HUDEP-2 (cell line): ENCODE data around the gene STAG3.
A peak's percentile ranks its signal among the peaks of the same experiment; 100 is the strongest.
"Not testable (repeated sequence)": the region's sequence is repeated elsewhere in the genome, so short reads cannot be mapped to it uniquely, and the experiment has no call there.

Experiments
- DNase-seq, 76 experiments: peaks; one replicate each; lab custom pipeline; 2025; ENCODE audit not compliant: unreplicated experiment in 76 of 76; lab: John Stamatoyannopoulos, UW

Gene STAG3, protein sequence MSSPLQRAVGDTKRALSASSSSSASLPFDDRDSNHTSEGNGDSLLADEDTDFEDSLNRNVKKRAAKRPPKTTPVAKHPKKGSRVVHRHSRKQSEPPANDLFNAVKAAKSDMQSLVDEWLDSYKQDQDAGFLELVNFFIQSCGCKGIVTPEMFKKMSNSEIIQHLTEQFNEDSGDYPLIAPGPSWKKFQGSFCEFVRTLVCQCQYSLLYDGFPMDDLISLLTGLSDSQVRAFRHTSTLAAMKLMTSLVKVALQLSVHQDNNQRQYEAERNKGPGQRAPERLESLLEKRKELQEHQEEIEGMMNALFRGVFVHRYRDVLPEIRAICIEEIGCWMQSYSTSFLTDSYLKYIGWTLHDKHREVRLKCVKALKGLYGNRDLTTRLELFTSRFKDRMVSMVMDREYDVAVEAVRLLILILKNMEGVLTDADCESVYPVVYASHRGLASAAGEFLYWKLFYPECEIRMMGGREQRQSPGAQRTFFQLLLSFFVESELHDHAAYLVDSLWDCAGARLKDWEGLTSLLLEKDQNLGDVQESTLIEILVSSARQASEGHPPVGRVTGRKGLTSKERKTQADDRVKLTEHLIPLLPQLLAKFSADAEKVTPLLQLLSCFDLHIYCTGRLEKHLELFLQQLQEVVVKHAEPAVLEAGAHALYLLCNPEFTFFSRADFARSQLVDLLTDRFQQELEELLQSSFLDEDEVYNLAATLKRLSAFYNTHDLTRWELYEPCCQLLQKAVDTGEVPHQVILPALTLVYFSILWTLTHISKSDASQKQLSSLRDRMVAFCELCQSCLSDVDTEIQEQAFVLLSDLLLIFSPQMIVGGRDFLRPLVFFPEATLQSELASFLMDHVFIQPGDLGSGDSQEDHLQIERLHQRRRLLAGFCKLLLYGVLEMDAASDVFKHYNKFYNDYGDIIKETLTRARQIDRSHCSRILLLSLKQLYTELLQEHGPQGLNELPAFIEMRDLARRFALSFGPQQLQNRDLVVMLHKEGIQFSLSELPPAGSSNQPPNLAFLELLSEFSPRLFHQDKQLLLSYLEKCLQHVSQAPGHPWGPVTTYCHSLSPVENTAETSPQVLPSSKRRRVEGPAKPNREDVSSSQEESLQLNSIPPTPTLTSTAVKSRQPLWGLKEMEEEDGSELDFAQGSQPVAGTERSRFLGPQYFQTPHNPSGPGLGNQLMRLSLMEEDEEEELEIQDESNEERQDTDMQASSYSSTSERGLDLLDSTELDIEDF

DNA sequence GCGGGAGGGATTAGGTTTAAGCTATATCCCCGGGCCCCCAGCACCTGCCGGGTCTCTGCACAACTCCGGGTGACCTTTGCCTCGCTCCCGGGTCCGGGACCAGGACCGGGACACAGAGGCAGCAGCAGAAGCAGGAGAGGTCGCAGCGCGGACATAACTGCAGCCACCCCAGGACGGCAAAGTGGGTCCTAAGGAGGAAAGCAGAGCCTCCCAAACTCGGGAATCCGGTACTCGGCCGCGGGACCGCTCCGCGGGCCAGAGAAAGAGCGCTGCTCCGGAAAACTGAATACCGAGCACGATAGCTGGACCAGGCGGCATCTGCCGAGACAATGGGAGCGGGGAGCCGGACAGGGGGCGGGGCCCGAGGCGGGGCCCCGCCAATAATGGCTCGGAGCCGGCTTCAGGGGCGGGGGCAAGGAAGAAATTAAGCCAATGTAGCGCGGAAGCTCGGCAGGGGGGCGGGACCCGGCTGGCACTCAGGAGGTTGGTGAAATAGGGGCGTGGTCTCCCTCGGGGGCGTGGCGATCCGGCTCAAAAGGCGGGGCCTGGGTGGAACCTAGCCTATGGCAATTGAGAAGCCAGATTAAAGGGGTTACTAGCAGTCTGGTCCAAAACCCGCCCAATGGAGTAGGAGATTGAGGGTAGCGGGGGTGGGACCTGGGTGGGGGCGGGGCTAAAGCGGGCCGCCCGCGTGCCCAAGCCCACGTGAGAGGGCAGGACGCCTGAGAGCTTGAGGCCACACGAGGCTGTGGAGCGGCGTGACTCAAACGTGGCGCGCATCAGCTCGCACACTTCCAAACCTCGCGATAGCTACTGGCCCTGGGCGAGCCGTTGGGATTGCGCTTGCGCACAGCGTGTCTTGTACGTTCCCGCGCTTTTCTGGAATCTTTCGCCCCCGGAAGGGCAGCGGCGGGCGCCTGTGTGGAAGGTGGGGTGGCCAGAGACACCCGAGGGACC is at the start of gene STAG3, which contains the start of gene GPC2:
Gene STAG3, plus strand, starts transcription at position 874 of the 957 bp plus-strand sequence. CDS start 2,639 bp downstream, outside the sequence.
Gene GPC2, minus strand, starts transcription at position 337 of the 957 bp plus-strand sequence. Its CDS starts 182 bp downstream, at position 155.
- peak; percentile 62 to 100 (median 99) for DNase-seq

- DNase-seq: no peak
Measured at GRCh38 chr7:100128637-100128963, 49.1 kb upstream of the STAG3 start.

GRCh38 chr7:100130220-100130607 is 47.5 kb upstream of the STAG3 start:
- not testable (repeated sequence) for DNase-seq

- peak in 59 of 76 experiments; percentile 12 to 85 (median 55) for DNase-seq
Measured at GRCh38 chr7:100130608-100131453, 46.9 kb upstream of the STAG3 start.

- DNase-seq: no peak
Measured at GRCh38 chr7:100132126-100132525, 45.6 kb upstream of the STAG3 start.

GRCh38 chr7:100132697-100133151 is 45.0 kb upstream of the STAG3 start:
- peak in 57 of 76 experiments; percentile 7 to 68 (median 41) for DNase-seq

DNA sequence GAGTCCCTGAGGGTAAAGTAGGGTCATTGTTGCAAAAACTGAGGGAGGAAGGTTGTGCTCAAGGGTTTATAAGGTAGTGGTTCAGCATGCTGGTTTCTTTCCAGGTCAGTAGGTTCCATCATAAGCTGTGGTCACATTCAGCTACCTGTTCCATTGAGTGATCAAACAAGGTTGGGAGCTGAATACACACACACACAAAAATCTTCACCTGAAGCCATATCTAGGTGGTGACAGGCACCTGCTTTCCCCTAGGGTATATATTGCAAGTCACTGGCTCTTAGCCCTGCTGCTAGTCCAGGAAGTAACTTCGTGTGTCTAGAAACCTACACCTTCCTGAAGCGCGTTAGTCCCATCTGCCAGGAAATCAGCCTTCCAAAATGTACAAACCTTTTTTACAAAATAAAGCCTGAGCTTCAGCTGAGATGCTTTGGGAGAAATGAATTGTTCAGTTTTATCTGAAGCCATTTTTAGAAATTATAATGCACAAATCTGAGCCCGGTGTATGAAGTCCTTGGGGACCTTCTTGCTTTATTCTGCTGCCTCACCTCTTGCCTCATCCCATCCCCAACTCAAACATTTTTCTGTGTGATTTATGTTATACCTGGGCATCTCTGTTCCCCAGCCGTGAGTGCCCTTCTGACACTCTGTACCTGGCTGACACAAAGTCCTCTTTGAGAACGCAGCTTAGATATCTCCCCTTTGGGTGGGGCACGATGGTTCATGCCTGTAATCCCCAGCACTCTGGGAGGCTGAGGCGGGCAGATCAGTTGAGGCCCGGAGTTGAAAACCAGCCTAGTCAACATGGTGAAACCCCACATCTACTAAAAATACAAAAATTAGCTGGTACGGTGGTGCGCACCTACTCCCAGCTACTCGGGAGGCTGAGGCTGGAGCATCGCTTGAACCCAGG is 39.6 kb upstream of the STAG3 start:
- no peak for DNase-seq

- no peak for DNase-seq
Measured at GRCh38 chr7:100141555-100141949, 36.2 kb upstream of the STAG3 start.

- DNase-seq: no peak
Measured at GRCh38 chr7:100142461-100142860, 35.3 kb upstream of the STAG3 start.

GRCh38 chr7:100146350-100146749 is 31.4 kb upstream of the STAG3 start:
- peak in 23 of 76 experiments; percentile 17 to 71 (median 39) for DNase-seq

DNA sequence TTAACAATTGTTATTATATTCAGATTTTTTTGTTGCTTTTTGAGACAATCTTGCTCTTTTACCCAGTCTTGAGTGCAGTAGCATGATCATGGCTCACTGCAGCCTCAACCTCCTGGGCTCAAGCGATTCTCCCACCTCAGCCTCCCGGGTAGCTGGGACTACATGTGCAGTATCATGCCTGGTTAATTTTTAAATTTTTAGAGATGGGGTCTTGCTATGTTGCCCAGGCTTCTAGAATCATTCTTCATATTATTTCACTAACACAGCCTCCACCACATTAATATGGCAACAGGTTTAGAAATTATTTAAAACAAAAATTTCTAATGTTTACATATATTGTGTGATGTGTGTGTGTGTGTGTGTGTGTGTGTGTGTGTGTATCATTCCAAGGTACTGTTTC is 30.4 kb upstream of the STAG3 start:
- DNase-seq: no peak

- no peak for DNase-seq
Measured at GRCh38 chr7:100148225-100148558, 29.5 kb upstream of the STAG3 start.

- DNase-seq: peak in 75 of 76 experiments; percentile 57 to 99 (median 97)
Measured at GRCh38 chr7:100148559-100149328, 29.0 kb upstream of the STAG3 start, which contains the start of gene LAMTOR4. Gene LAMTOR4 (plus strand): TSS chr7:100148918. CDS start chr7:100148973, 55 bp downstream.

DNA sequence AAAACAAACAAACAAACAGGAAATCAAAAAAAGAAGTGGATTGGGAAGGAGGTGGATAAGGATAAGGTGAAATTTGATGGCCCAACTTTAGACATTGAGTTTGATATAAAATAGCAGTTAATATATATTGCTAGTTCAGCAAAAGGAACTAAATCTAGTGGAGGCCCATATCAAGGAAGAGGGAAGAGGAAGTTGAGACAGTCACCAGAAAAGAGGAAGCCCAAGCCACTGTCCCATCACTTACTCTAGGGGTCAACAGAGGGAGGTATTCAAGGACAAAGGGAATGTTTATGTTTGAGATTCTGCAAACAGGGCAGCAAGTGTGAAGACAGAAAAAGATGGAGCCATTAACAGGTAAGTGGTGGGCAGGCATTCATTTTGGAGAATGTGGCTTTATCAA is 25.3 kb upstream of the STAG3 start:
- DNase-seq: peak in 1 of 76 experiments; percentile 14

DNA sequence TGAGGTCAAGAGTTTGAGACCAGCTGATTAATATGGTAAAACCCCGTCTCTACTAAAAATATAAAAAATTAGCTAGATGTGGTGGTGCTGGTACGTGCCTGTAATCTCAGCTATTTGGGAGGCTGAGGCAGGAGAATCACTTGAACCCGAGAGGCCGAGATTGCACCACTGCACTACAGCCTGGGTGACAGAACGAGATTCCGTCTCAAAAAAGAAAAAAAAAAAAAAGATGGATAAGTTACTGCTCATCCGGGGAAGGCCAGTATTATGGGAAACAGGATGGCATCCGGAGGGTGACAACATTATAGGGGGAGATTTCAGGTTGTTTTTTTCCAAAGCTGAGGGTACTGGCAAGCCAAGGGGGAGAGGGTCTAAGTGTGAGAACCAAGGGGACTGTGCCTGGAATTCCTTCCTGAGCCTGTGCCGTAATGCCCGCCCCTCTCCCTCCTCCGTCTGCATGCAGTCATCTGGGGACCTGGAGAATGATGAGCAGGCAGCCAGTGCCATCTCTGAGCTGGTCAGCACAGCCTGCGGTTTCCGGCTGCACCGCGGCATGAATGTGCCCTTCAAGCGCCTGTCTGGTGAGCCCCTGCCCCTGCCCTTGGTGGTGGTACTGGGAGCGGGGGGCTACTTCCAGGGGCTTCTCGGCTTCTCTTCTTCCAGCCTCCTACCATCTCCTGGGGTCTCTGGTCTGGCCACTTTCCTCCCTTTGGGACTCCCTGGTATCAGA is 24.6 kb upstream of the STAG3 start:
- no peak for DNase-seq
